Upper lobe of left lung (tissue), 6 donors: ENCODE measurements around the gene OPRM1. TPM values are rescaled to one million over a fixed set of nuclear protein-coding genes. Genes with fewer than 3 reads are reported as not detected.

Source experiments
- ATAC-seq, 2 donors: fragments of 200-7000 bp; cut with Tn5 transposase; one replicate each; pipeline ENCODE4 v1.9.1; 2022; ENCODE audit warnings: mild to moderate bottlenecking in 2 of 2, moderate library complexity in 2 of 2; ENCODE audit not compliant: low FRiP score in 2 of 2
- DNase-seq, 2 donors: peaks; one replicate each; pipeline ENCODE4 v3.0.0-alpha.2; 2019 to 2020
- H3K27ac ChIP-seq, 4 donors: fragments of 200-600 bp; sonication (generic); one replicate each; pipeline ENCODE4 v1.5.1; 2016 to 2019
- H3K27me3 ChIP-seq, 4 donors: fragments of 200-600 bp; sonication (generic); one replicate each; pipeline ENCODE4 v1.5.1; 2017 to 2019
- H3K36me3 ChIP-seq, 4 donors: fragments of 200-600 bp; sonication (generic); one replicate each; pipeline ENCODE4 v1.5.1; 2016 to 2019
- H3K4me1 ChIP-seq, 4 donors: fragments of 200-600 bp; sonication (generic); one replicate each; pipeline ENCODE4 v1.5.1; 2018 to 2019
- H3K4me3 ChIP-seq, 4 donors: fragments of 200-600 bp; sonication (generic); one replicate each; pipeline ENCODE4 v1.5.1; 2017 to 2019; ENCODE audit warnings: mild to moderate bottlenecking in 2 of 4, moderate library complexity in 1 of 4
- H3K9me3 ChIP-seq, 4 donors: fragments of 200-600 bp; sonication (generic); one replicate each; pipeline ENCODE4 v1.5.1; 2018 to 2019
- CTCF ChIP-seq, 6 experiments: fragments of 450-650 bp in 4 of 6; fragments of 200-600 bp in 2 of 6; sonication (generic) in 2 of 6; IDR thresholded peaks; one replicate each; pipeline ENCODE4 v1.5.1; 2016 to 2019; ENCODE audit warnings: antibody characterized with exemption in 6 of 6
- EP300 ChIP-seq, 4 donors: sonication (generic); formaldehyde crosslinking; IDR thresholded peaks; one replicate each; pipeline ENCODE4 v1.5.1; 2017; ENCODE audit warnings: antibody characterized with exemption in 4 of 4, control low read depth in 2 of 4
- POLR2A ChIP-seq, 4 donors: fragments of 450-650 bp; IDR thresholded peaks; one replicate each; pipeline ENCODE4 v1.5.1; 2016 to 2017; ENCODE audit warnings: antibody characterized with exemption in 4 of 4, mild to moderate bottlenecking in 2 of 4
- POLR2AphosphoS5 ChIP-seq, 2 donors: sonication (generic); formaldehyde crosslinking; IDR thresholded peaks; one replicate each; pipeline ENCODE4 v1.5.1; 2017; ENCODE audit warnings: antibody characterized with exemption in 2 of 2
- WGBS, 2 donors: methylation state at CpG; one replicate each; pipeline ENCODE4 v1.1.5; 2017 to 2018; 5-methylcytosine and 5-hydroxymethylcytosine counted together
- total RNA-seq, 6 donors: library from RNA; depleted of rRNA in 4 of 6; stranded (reverse); fragments of >200 nt in 4 of 6; gene quantifications; one replicate each; pipeline versions ENCODE4 v1.1.0 to v1.2.1, GENCODE V29; 2016 to 2021
- donor health status: DM: no; HTN: no; CAD: no; lungs with moderate emphysema.
- donor health status: DM: no; HTN: yes; CAD: no; lungs with severe emphysema.

Gene OPRM1
- total RNA-seq, 6 donors from 2014 or later = not detected

- no peaks in the 10 kb centered on the region for H3K4me1 ChIP-seq
- ATAC-seq = no peak
- no peaks in the 10 kb centered on the region for H3K27me3 ChIP-seq
- no peak overlapping the region for H3K27ac ChIP-seq
- DNase-seq = no peak
- H3K36me3 ChIP-seq = no peaks in the 10 kb centered on the region
- H3K4me3 ChIP-seq = no peak overlapping the region
- no peaks in the 10 kb centered on the region for H3K9me3 ChIP-seq
- 95% methylated on average over 7 of the region's 7 CpGs for WGBS, 2 donors
- TF ChIP-seq EP300 (IDR thresholded peaks at IDR 0.05) = no peak
- no peak for TF ChIP-seq POLR2AphosphoS5 (IDR thresholded peaks at IDR 0.05)
- TF ChIP-seq POLR2A (IDR thresholded peaks at IDR 0.05) = no peak
- no peak for TF ChIP-seq CTCF (IDR thresholded peaks at IDR 0.05)
Measured at GRCh38 chr6:154284313-154284853, 245.3 kb downstream of the OPRM1 start.

GRCh38 chr6:154285826-154286225 lies 246.8 kb downstream of the OPRM1 start:
- no peak for DNase-seq
- Histone ChIP-seq H3K4me1 (no peaks in the 10 kb centered on the region), H3K9me3 (no peaks in the 10 kb centered on the region), H3K27me3 (no peaks in the 10 kb centered on the region), H3K36me3 (no peaks in the 10 kb centered on the region), H3K4me3 (no peak overlapping the region), H3K27ac (no peak overlapping the region)
- 58 to 78% methylated on average over 1 of the region's 1 CpG for WGBS, 2 donors
- TF ChIP-seq POLR2A (IDR thresholded peaks at IDR 0.05) (no peak), CTCF (IDR thresholded peaks at IDR 0.05) (no peak), POLR2AphosphoS5 (IDR thresholded peaks at IDR 0.05) (no peak), EP300 (IDR thresholded peaks at IDR 0.05) (no peak)
- ATAC-seq = no peak

- 76 to 90% methylated on average over 6 of the region's 6 CpGs for WGBS, 2 donors
Measured at GRCh38 chr6:154289818-154290508, 250.9 kb downstream of the OPRM1 start.

GRCh38 chr6:154292066-154292465 lies 253.0 kb downstream of the OPRM1 start:
- Histone ChIP-seq H3K4me3 (no peak overlapping the region), H3K27ac (peak overlapping the region in 1 of 4 donors; percentile 35), H3K4me1 (peaks cover 0 to 11% (median 5%) of the 10 kb centered on the region in 4 donors), H3K27me3 (no peaks in the 10 kb centered on the region), H3K36me3 (no peaks in the 10 kb centered on the region), H3K9me3 (no peaks in the 10 kb centered on the region)
- no peak for ATAC-seq
- TF ChIP-seq POLR2A (IDR thresholded peaks at IDR 0.05) = no peak
- no peak for TF ChIP-seq POLR2AphosphoS5 (IDR thresholded peaks at IDR 0.05)
- TF ChIP-seq CTCF (IDR thresholded peaks at IDR 0.05) = no peak
- no peak for TF ChIP-seq EP300 (IDR thresholded peaks at IDR 0.05)
- WGBS, 2 donors = 73 to 74% methylated on average over 3 of the region's 3 CpGs
- DNase-seq = no peak

More at GRCh38 chr6:154289818-154290508, 250.9 kb downstream of the OPRM1 start:
- DNase-seq = no peak
- H3K9me3 ChIP-seq = no peaks in the 10 kb centered on the region
- no peaks in the 10 kb centered on the region for H3K27me3 ChIP-seq
- TF ChIP-seq EP300 (IDR thresholded peaks at IDR 0.05) (no peak), CTCF (IDR thresholded peaks at IDR 0.05) (no peak), POLR2A (IDR thresholded peaks at IDR 0.05) (no peak), POLR2AphosphoS5 (IDR thresholded peaks at IDR 0.05) (no peak)
- H3K4me1 ChIP-seq = peaks cover 0 to 11% (median 5%) of the 10 kb centered on the region in 4 donors
- H3K36me3 ChIP-seq = no peaks in the 10 kb centered on the region
- H3K4me3 ChIP-seq = no peak overlapping the region
- no peak overlapping the region for H3K27ac ChIP-seq
- no peak for ATAC-seq
